ENCODE measurements around the gene NTM. TPM values are rescaled to one million over a fixed set of nuclear protein-coding genes. Genes with fewer than 3 reads are reported as not detected.

NTM gene
- total RNA-seq, 4 donors from 2014 or later: 3.6 to 11.8 (median 7.8) TPM

DNA sequence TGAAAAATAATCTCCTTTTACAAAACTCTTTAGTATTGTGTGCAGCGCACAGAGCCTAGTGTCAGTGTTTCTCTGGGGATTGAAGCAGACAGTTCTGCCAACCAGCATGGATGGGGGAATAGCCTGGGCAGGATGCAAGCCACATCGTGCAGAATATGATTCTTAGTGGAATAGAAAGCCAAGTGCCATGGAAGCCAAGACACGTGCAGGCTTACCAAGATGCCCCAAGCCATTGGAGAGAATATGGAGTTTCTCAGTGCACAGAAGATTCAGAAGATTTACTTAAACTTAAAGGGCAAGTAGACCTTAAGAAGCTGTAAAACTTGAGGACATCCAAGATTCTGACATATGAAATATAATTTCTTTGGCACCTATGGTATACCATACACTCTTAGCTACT, 917.6 kb downstream of the NTM start:
- Histone ChIP-seq H3K4me3 (no peak overlapping the region), H3K36me3 (no peaks in the 10 kb centered on the region), H3K27ac (no peak overlapping the region), H3K9me3 (no peaks in the 10 kb centered on the region), H3K27me3 (peaks cover 8% of the 10 kb centered on the region), H3K4me1 (no peaks in the 10 kb centered on the region)
- no peak for ATAC-seq
- WGBS, 2 donors (ENCODE audit: low coverage in 1 of 2): 66 to 76% methylated on average over 3 of the region's 3 CpGs
- TF ChIP-seq POLR2AphosphoS5 (IDR thresholded peaks at IDR 0.05) (no peak), EP300 (IDR thresholded peaks at IDR 0.05) (no peak), POLR2A (IDR thresholded peaks at IDR 0.05) (no peak)
- TF ChIP-seq, protein P1, sequence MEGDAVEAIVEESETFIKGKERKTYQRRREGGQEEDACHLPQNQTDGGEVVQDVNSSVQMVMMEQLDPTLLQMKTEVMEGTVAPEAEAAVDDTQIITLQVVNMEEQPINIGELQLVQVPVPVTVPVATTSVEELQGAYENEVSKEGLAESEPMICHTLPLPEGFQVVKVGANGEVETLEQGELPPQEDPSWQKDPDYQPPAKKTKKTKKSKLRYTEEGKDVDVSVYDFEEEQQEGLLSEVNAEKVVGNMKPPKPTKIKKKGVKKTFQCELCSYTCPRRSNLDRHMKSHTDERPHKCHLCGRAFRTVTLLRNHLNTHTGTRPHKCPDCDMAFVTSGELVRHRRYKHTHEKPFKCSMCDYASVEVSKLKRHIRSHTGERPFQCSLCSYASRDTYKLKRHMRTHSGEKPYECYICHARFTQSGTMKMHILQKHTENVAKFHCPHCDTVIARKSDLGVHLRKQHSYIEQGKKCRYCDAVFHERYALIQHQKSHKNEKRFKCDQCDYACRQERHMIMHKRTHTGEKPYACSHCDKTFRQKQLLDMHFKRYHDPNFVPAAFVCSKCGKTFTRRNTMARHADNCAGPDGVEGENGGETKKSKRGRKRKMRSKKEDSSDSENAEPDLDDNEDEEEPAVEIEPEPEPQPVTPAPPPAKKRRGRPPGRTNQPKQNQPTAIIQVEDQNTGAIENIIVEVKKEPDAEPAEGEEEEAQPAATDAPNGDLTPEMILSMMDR (IDR thresholded peaks at IDR 0.05): no peak

- 58 to 65% methylated on average over 5 to 6 of the region's 6 CpGs for WGBS, 2 donors (ENCODE audit: low coverage in 1 of 2)
Observed at GRCh38 chr11:132289590-132290256, 919.3 kb downstream of the NTM start.

DNA sequence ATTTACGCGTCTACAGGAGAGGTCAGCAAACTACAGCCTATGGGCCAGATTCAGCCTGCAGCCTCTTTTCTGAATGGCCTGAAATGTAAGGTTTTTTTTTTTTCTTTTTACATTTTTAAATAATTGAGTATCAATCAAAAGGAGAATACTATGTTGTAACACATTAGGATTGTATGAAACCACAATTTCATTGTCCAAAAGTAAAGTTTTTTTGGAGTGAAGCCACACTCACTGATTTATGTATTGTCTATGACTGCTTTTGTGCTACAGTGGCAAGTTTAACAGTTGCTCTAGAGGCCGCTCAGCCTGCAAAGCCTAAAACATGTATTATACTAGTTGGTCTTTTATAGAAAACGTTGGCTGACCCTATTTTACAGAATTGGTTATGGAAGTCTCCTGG, 923.2 kb downstream of the NTM start:
- TF ChIP-seq POLR2A (IDR thresholded peaks at IDR 0.05) (no peak), POLR2AphosphoS5 (IDR thresholded peaks at IDR 0.05) (no peak), EP300 (IDR thresholded peaks at IDR 0.05) (no peak)
- TF ChIP-seq, protein P1 (IDR thresholded peaks at IDR 0.05): no peak
- Histone ChIP-seq H3K27ac (no peak overlapping the region), H3K4me3 (no peak overlapping the region), H3K9me3 (no peaks in the 10 kb centered on the region), H3K4me1 (no peaks in the 10 kb centered on the region), H3K27me3 (no peaks in the 10 kb centered on the region), H3K36me3 (no peaks in the 10 kb centered on the region)
- WGBS, 2 donors (ENCODE audit: low coverage in 1 of 2): 50 to 66% methylated on average over 4 of the region's 4 CpGs
- no peak for ATAC-seq

More at GRCh38 chr11:132289590-132290256, 919.3 kb downstream of the NTM start:
- H3K9me3 ChIP-seq: no peaks in the 10 kb centered on the region
- H3K27me3 ChIP-seq: peaks cover 2% of the 10 kb centered on the region
- no peak overlapping the region for H3K27ac ChIP-seq
- no peaks in the 10 kb centered on the region for H3K4me1 ChIP-seq
- H3K36me3 ChIP-seq: no peaks in the 10 kb centered on the region
- TF ChIP-seq EP300 (IDR thresholded peaks at IDR 0.05) (no peak), POLR2AphosphoS5 (IDR thresholded peaks at IDR 0.05) (no peak), POLR2A (IDR thresholded peaks at IDR 0.05) (no peak)
- TF ChIP-seq, protein P1 (IDR thresholded peaks at IDR 0.05): no peak
- H3K4me3 ChIP-seq: no peak overlapping the region
- no peak for ATAC-seq

DNA sequence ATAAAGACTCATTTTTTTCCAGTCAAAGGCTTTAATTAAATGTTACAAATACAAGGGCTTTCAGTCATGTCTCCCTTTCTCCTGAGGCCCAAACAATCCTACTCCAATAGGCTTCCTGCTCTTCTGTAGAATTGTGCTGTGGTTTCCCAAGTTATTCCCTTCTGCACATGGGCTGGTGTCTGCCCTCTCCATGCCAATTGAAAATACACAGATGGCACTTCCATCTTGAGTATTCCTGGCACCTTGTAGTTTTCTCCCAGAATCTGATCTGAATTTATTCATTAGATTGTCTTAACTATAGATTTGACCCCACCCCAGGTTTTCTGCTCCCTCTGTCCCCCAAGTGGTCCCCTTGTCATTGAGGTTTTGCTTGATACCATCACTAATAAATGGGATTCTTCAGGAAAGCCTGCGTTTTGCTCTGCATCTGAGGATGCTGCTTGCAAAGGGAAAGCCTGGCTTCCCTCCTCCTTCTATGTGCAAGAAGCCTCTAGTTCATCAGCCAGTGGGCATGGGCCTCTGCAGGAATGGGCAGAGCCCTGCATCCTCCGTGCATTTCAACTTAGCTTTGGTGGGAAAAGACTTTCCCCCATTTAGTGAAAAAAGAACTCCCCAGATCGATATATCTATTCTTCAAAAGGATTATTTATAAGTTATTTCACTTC, 926.7 kb downstream of the NTM start:
- no peak for ATAC-seq
- Histone ChIP-seq H3K9me3 (no peaks in the 10 kb centered on the region), H3K27me3 (no peaks in the 10 kb centered on the region), H3K4me1 (no peaks in the 10 kb centered on the region), H3K4me3 (no peak overlapping the region), H3K27ac (no peak overlapping the region), H3K36me3 (no peaks in the 10 kb centered on the region)
- TF ChIP-seq EP300 (IDR thresholded peaks at IDR 0.05) (no peak), POLR2AphosphoS5 (IDR thresholded peaks at IDR 0.05) (no peak), POLR2A (IDR thresholded peaks at IDR 0.05) (no peak)
- TF ChIP-seq, protein P1 (IDR thresholded peaks at IDR 0.05): no peak
- 90 to 100% methylated on average over 2 to 3 of the region's 3 CpGs for WGBS, 2 donors (ENCODE audit: low coverage in 1 of 2)

DNA sequence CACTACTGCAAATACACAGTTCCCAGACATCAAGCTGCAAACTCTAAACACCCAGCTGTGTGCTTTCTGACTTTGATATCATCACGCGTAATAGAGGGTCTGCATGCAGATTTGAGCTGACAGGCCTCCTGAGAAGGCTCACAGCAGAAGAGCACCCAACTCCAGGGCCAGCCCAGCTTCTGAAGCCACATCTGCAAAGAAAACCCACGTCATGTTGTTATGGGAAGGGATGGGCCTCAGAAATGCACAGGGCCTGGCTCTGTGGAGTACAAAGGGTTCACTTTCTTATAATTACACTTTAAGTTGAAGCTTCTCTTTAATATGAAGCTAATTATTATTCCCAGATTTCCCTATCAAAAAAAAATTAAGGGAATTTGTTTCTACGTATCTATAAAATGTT, 927.9 kb downstream of the NTM start:
- 89 to 100% methylated on average over 2 to 4 of the region's 4 CpGs for WGBS, 2 donors (ENCODE audit: low coverage in 1 of 2)
- H3K9me3 ChIP-seq: no peaks in the 10 kb centered on the region

More for the DNA sequence above, 927.9 kb downstream of the NTM start:
- TF ChIP-seq POLR2AphosphoS5 (IDR thresholded peaks at IDR 0.05) (no peak), POLR2A (IDR thresholded peaks at IDR 0.05) (no peak), EP300 (IDR thresholded peaks at IDR 0.05) (no peak)
- TF ChIP-seq, protein P1 (IDR thresholded peaks at IDR 0.05): no peak
- H3K36me3 ChIP-seq: no peaks in the 10 kb centered on the region
- no peak overlapping the region for H3K4me3 ChIP-seq
- no peak overlapping the region for H3K27ac ChIP-seq
- no peaks in the 10 kb centered on the region for H3K27me3 ChIP-seq
- ATAC-seq: no peak
- no peaks in the 10 kb centered on the region for H3K4me1 ChIP-seq
